Tibial nerve (tissue), 4 donors: ENCODE results near the gene GNG7. TPM values are rescaled to one million over a fixed set of nuclear protein-coding genes. Genes with fewer than 3 reads are reported as not detected.

Experiments
- DNase-seq, 2 donors: peaks; one replicate each; pipeline ENCODE4 v3.0.0-alpha.2; 2019; ENCODE audit warnings: low spot score in 2 of 2
- H3K27ac ChIP-seq, 4 donors: fragments of 200-600 bp; sonication (generic) in 3 of 4; one replicate each; pipeline ENCODE4 v1.5.1; 2017 to 2019; ENCODE audit warnings: mild to moderate bottlenecking in 1 of 4
- H3K27me3 ChIP-seq, 2 donors: fragments of 200-600 bp; sonication (generic) in 1 of 2; one replicate each; pipeline versions ENCODE4 v1.5.1 to v1.6.0; 2017 to 2019
- H3K36me3 ChIP-seq, 3 donors: fragments of 200-600 bp; sonication (generic); one replicate each; pipeline ENCODE4 v1.5.1; 2018 to 2019
- H3K4me1 ChIP-seq, 4 donors: fragments of 200-600 bp; sonication (generic) in 3 of 4; one replicate each; pipeline ENCODE4 v1.5.1; 2017 to 2019
- H3K4me3 ChIP-seq, 4 donors: fragments of 200-600 bp; sonication (generic) in 3 of 4; one replicate each; pipeline ENCODE4 v1.5.1; 2017 to 2019; ENCODE audit warnings: mild to moderate bottlenecking in 1 of 4, moderate library complexity in 1 of 4
- H3K9me3 ChIP-seq, 4 donors: fragments of 200-600 bp; sonication (generic) in 3 of 4; one replicate each; pipeline ENCODE4 v1.5.1; 2017 to 2019
- CTCF ChIP-seq, 5 experiments: fragments of 200-600 bp in 3 of 5; fragments of 450-650 bp in 2 of 5; sonication (generic) in 3 of 5; IDR thresholded peaks; one replicate each; pipeline ENCODE4 v1.5.1; 2016 to 2019; ENCODE audit warnings: antibody characterized with exemption in 5 of 5, mild to moderate bottlenecking in 3 of 5, moderate library complexity in 2 of 5
- EP300 ChIP-seq, 2 donors: sonication (generic); formaldehyde crosslinking; IDR thresholded peaks; one replicate each; pipeline ENCODE4 v1.6.1; 2017; ENCODE audit warnings: antibody characterized with exemption in 2 of 2, mild to moderate bottlenecking in 1 of 2
- POLR2A ChIP-seq, 2 donors: fragments of 450-650 bp; IDR thresholded peaks; one replicate each; pipeline ENCODE4 v1.6.1; 2017; ENCODE audit warnings: antibody characterized with exemption in 2 of 2, mild to moderate bottlenecking in 2 of 2, moderate library complexity in 2 of 2
- WGBS, 2 donors: methylation state at CpG; one replicate each; pipeline ENCODE4 v1.1.5; 2018; 5-methylcytosine and 5-hydroxymethylcytosine counted together
- total RNA-seq, 4 donors: library from RNA; depleted of rRNA; stranded (reverse); fragments of >200 nt; gene quantifications; one replicate each; pipeline ENCODE4 v1.1.0, GENCODE V29; 2016

GNG7 gene
- total RNA-seq, 4 donors from 2014 or later, result 2.6 to 5.3 (median 3.5) TPM

GRCh38 chr19:2516727-2517126, 185.8 kb downstream of the GNG7 start:
- no peak overlapping the region for H3K27ac ChIP-seq

DNA sequence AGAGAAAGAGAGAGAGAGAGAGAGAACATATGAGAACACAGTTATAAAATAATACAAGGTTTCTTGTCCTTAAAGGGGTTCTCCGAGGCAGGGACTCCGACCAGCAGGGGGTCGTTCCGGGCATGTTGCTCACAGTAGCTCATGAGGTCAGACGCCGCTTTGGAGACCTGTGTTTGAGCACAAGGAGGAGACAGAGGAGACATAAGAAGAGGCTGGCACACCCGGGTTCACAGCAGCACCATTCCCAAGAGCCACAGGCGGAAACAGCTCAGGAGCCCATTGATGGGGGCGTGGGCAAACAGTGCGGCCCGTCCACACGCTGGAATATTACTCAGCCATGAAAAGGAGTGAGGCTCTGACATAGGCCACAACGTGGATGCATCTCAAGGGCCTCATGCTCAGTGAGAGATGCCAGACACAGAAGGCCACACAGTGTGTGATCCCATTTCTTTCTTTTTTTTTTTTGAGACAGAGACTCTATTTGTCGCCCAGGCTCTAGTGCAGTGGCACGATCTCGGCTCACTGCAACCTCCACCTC, 187.4 kb downstream of the GNG7 start:
- no peak for DNase-seq
- WGBS, 2 donors, result 89 to 91% methylated on average over 16 of the region's 16 CpGs
- TF ChIP-seq EP300 (IDR thresholded peaks at IDR 0.05), result no peak
- TF ChIP-seq POLR2A (IDR thresholded peaks at IDR 0.05), result no peak
- no peak for TF ChIP-seq CTCF (IDR thresholded peaks at IDR 0.05)

More at GRCh38 chr19:2516727-2517126, 185.8 kb downstream of the GNG7 start:
- Histone ChIP-seq H3K27me3 (no peaks in the 10 kb centered on the region), H3K4me1 (no peaks in the 10 kb centered on the region), H3K4me3 (no peak overlapping the region), H3K36me3 (no peaks in the 10 kb centered on the region), H3K9me3 (no peaks in the 10 kb centered on the region)
- WGBS, 2 donors, result 84% methylated on average over 15 to 18 of the region's 18 CpGs
- DNase-seq, result no peak
- no peak for TF ChIP-seq CTCF (IDR thresholded peaks at IDR 0.05)
- no peak for TF ChIP-seq POLR2A (IDR thresholded peaks at IDR 0.05)
- no peak for TF ChIP-seq EP300 (IDR thresholded peaks at IDR 0.05)

DNA sequence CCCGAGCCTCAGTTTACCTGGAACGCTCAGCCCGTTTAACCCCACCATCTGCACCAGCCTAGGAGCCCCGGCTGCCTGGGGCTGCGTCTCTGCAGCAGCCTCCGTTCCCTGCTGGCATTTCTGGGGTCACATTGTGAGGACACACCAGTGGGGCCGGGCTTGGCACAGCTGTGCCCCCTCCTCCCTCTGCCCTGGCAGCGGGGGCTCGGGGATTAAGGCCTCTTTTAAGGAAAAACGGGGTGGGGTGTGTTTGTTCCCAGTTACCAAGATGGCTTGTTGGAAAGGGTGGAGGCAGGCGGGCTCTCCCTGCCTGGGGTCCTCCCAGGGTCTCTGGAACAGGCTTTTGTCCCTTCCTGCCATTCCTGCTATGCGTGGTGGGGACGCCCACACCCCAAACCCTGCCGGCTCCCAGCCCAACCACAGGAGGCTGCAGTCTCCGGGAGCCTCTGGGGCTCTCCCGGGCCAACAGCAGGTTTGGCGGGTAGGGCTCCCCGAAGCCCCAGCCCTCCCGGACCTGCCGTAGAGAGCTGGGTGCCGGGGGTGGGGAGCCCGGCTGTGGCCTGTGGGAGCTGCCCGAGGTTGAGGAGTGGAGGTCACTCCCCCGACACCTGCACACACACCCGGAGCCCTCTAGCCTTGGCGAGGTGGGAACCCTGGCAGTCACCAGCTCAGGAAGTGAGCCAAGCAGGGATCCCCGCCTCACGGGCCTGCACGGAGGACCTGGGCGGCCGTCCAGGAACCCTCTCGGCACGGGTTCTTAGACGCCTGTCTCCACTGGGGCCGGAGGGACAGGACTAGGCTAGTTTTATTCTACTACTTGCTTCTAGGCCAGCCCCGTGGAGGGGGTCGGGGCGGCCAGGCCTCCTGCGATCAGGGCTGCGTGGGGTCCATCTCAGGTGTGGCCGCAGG, 189.7 kb downstream of the GNG7 start:
- no peaks in the 10 kb centered on the region for H3K36me3 ChIP-seq
- no peaks in the 10 kb centered on the region for H3K9me3 ChIP-seq
- H3K27ac ChIP-seq, result no peak overlapping the region
- 65 to 80% methylated on average over 27 to 35 of the region's 41 CpGs for WGBS, 2 donors
- H3K27me3 ChIP-seq, result peaks cover 0 to 4% of the 10 kb centered on the region in 2 donors
- no peaks in the 10 kb centered on the region for H3K4me1 ChIP-seq
- no peak overlapping the region for H3K4me3 ChIP-seq
- DNase-seq, result no peak
- TF ChIP-seq CTCF (IDR thresholded peaks at IDR 0.05) (no peak), EP300 (IDR thresholded peaks at IDR 0.05) (no peak), POLR2A (IDR thresholded peaks at IDR 0.05) (no peak)

More for the DNA sequence above, 187.4 kb downstream of the GNG7 start:
- no peak overlapping the region for H3K27ac ChIP-seq
- no peaks in the 10 kb centered on the region for H3K27me3 ChIP-seq
- no peaks in the 10 kb centered on the region for H3K9me3 ChIP-seq
- no peaks in the 10 kb centered on the region for H3K4me1 ChIP-seq
- no peaks in the 10 kb centered on the region for H3K36me3 ChIP-seq
- H3K4me3 ChIP-seq, result no peak overlapping the region

DNA sequence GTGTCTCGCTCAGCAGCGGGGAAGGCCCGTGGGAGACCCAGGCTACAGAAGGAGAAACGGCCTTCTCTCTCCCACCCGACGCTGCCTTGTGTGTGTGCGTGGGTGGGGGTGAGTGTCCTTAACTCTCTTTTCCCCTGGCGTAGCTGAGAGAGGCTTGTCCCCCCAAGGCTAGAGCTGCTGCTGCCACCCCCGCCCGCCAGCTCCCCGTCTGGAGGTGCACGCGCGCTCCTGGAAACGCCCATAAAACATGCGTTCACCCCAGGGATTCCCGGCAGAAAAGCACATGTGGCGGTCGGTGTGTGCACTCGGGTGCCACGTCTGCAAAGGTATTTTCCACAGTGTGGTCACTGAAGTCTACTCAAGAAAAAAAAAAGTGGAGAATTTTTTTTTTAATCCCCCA, 190.5 kb downstream of the GNG7 start:
- no peak overlapping the region for H3K4me3 ChIP-seq
- peaks cover 0 to 4% (median 0%) of the 10 kb centered on the region in 4 donors for H3K4me1 ChIP-seq
- H3K36me3 ChIP-seq, result no peaks in the 10 kb centered on the region
- DNase-seq, result no peak
- TF ChIP-seq CTCF (IDR thresholded peaks at IDR 0.05) (no peak), POLR2A (IDR thresholded peaks at IDR 0.05) (no peak), EP300 (IDR thresholded peaks at IDR 0.05) (no peak)
- no peaks in the 10 kb centered on the region for H3K9me3 ChIP-seq
- WGBS, 2 donors, result 73 to 75% methylated on average over 21 of the region's 21 CpGs
- H3K27ac ChIP-seq, result no peak overlapping the region
- H3K27me3 ChIP-seq, result peaks cover 0 to 6% of the 10 kb centered on the region in 2 donors

DNA sequence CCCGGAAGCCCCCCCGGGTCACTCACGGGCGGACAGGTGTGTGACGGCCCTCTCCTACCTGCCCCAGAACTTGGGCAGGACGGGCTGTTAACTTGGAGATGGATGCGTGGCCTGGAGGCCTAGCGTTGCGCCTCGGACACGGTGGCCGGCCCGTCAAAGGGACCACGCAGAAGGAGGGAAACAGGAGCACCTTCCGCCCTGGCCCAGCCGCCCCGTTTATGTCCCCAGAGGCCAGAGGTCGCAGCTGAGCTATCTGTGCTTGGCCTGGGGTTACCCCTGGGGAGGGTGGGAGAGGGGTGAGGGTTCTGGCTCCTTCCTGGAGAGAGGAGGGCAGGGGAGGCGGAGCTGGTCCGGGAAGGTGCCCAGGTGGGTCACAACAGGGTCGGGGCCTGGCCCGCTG, 190.9 kb downstream of the GNG7 start:
- TF ChIP-seq EP300 (IDR thresholded peaks at IDR 0.05) (no peak), POLR2A (IDR thresholded peaks at IDR 0.05) (no peak), CTCF (IDR thresholded peaks at IDR 0.05) (no peak)

More for the DNA sequence above, 190.9 kb downstream of the GNG7 start:
- H3K4me1 ChIP-seq, result peaks cover 0 to 5% (median 0%) of the 10 kb centered on the region in 4 donors
- H3K27ac ChIP-seq, result no peak overlapping the region
- H3K4me3 ChIP-seq, result no peak overlapping the region
- peaks cover 0 to 7% of the 10 kb centered on the region in 2 donors for H3K27me3 ChIP-seq
- DNase-seq, result no peak
- WGBS, 2 donors, result 80 to 88% methylated on average over 21 to 22 of the region's 22 CpGs
- H3K9me3 ChIP-seq, result no peaks in the 10 kb centered on the region
- no peaks in the 10 kb centered on the region for H3K36me3 ChIP-seq
